HepG2 (cell line): ENCODE results near the gene DCAF8. TPM values are rescaled to one million over a fixed set of nuclear protein-coding genes. Genes with fewer than 3 reads are reported as not detected.

Experiments
- GFI1 ChIP-seq: sonication (generic); formaldehyde crosslinking; IDR thresholded peaks from 2 replicates; pipeline ENCODE4 v1.5.0; 2020; ENCODE audit warnings: missing genetic modification reagents, mild to moderate bottlenecking, borderline replicate concordance
- PBX3 ChIP-seq: sonication (generic); formaldehyde crosslinking; IDR thresholded peaks from 2 replicates; pipeline ENCODE4 v1.8.1; 2023; ENCODE audit warnings: missing genetic modification reagents, inconsistent platforms, borderline replicate concordance
- TBL1XR1 ChIP-seq: fragments of 150-350 bp; IDR thresholded peaks from 2 replicates; pipeline ENCODE4 v1.6.1; 2014; ENCODE audit warnings: borderline replicate concordance, low read length; ENCODE audit not compliant: partially characterized antibody
- ZBTB20 ChIP-seq: sonication (generic); formaldehyde crosslinking; IDR thresholded peaks from 2 replicates; pipeline ENCODE4 v1.8.1; 2023; ENCODE audit warnings: missing genetic modification reagents, low read depth, mild to moderate bottlenecking, borderline replicate concordance
- ZFY ChIP-seq: sonication (generic); formaldehyde crosslinking; IDR thresholded peaks from 2 replicates; pipeline ENCODE4 v1.4.0; 2020; ENCODE audit warnings: missing genetic modification reagents
- ZNF562 ChIP-seq: sonication (generic); formaldehyde crosslinking; IDR thresholded peaks from 2 replicates; pipeline ENCODE4 v1.8.0; 2022; ENCODE audit warnings: missing genetic modification reagents, borderline replicate concordance
- polyA plus RNA-seq, 8 experiments: library from polyadenylated mRNA; depleted of rRNA in 3 of 8; stranded (reverse) in 7 of 8; unstranded in 1 of 8; fragments of >200 nt; fragmentation: Illumina TruSeq in 4 of 8; extraction: Trizol in 4 of 8; gene quantifications; 2 replicates each; pipeline versions ENCODE4 v1.2.1 to v1.2.3, GENCODE V29; 2011 to 2016; ENCODE audit warnings: low read depth in 4 of 8, missing spikeins in 1 of 8, mixed read lengths in 1 of 8; ENCODE audit not compliant: insufficient read depth in 1 of 8
- total RNA-seq, 5 experiments: library from RNA; depleted of rRNA; stranded (reverse); fragments of >200 nt; fragmentation: Illumina TruSeq; extraction: Trizol; gene quantifications; 2 replicates each; pipeline ENCODE4 v1.2.3, GENCODE V29; 2016; ENCODE audit warnings: low read depth in 1 of 5
- TF ChIP-seq, protein P1 (sequence below): sonication (generic); formaldehyde crosslinking; IDR thresholded peaks from 2 replicates; pipeline ENCODE4; 2020; ENCODE audit warnings: missing genetic modification reagents, mild to moderate bottlenecking, borderline replicate concordance
- TF ChIP-seq, protein P2 (sequence below): IDR thresholded peaks from 2 replicates; pipeline ENCODE4 v1.4.0; 2020; ENCODE audit warnings: mild to moderate bottlenecking, missing genetic modification reagents
- TF ChIP-seq, protein P3 (sequence below): sonication (generic); formaldehyde crosslinking; IDR thresholded peaks from 2 replicates; pipeline ENCODE4 v1.4.0; 2020; ENCODE audit warnings: missing genetic modification reagents
- TF ChIP-seq, protein P4 (sequence below), 2 experiments: sonication (generic) in 1 of 2; formaldehyde crosslinking in 1 of 2; IDR thresholded peaks; 2 replicates each; pipeline versions ENCODE4 v1.5.1 to v1.6.1; 2011 to 2020; ENCODE audit warnings: borderline replicate concordance in 1 of 2, low read depth in 1 of 2, low read length in 1 of 2, mild to moderate bottlenecking in 1 of 2, missing genetic modification reagents in 1 of 2, moderate library complexity in 1 of 2

DCAF8 gene
- total and polyA plus RNA-seq, 2 of the 13 experiments (the other 11 are each of a cell fraction or from before 2014, with no cell fraction given) = 73.4 to 79.8 TPM

DNA sequence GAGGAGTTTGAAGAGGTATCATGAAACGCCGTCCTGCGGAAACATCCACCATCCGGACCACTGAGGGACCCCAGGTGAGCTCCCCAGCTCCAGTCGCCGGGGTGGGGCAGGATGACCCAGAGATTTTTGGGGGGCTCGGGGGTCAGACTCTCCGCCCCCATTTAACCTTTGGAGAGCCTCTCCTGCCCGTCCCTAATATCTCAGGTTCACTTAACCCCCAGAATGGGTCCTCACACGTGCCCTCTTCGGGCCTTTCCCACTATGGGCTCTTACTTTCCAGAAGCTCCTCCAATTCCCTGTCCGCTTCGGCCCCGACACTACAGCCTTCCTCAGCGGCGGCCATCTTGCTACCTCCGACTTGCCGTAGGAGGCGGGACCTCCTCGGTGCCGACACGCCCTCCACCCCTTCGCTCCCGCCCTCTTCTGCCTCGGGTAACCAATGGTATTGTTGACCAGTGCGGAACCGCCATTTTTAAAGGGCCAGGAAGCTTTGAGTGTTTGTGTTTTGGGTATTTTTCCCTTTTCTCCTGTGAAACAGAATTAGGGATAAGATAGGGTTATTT, 22.5 kb upstream of the DCAF8 start, which contains the start of gene PEX19 (continued):
- TF ChIP-seq ZBTB20 (CRISPR knock-in tag) (0 out of 2 replicates have a peak, but pooled peaks have one; percentile 21), GFI1 (CRISPR knock-in tag) (no peak), ZFY (CRISPR knock-in tag) (peak; percentile 47; the same call in 1 of the 2 replicates), PBX3 (no peak), TBL1XR1 (peak; percentile 6), ZNF562 (CRISPR knock-in tag) (no peak)
- TF ChIP-seq, protein P1, sequence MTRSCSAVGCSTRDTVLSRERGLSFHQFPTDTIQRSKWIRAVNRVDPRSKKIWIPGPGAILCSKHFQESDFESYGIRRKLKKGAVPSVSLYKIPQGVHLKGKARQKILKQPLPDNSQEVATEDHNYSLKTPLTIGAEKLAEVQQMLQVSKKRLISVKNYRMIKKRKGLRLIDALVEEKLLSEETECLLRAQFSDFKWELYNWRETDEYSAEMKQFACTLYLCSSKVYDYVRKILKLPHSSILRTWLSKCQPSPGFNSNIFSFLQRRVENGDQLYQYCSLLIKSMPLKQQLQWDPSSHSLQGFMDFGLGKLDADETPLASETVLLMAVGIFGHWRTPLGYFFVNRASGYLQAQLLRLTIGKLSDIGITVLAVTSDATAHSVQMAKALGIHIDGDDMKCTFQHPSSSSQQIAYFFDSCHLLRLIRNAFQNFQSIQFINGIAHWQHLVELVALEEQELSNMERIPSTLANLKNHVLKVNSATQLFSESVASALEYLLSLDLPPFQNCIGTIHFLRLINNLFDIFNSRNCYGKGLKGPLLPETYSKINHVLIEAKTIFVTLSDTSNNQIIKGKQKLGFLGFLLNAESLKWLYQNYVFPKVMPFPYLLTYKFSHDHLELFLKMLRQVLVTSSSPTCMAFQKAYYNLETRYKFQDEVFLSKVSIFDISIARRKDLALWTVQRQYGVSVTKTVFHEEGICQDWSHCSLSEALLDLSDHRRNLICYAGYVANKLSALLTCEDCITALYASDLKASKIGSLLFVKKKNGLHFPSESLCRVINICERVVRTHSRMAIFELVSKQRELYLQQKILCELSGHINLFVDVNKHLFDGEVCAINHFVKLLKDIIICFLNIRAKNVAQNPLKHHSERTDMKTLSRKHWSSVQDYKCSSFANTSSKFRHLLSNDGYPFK (CRISPR knock-in tag) = peak; percentile 79; the same call in 1 of the 2 replicates
- TF ChIP-seq, protein P2, sequence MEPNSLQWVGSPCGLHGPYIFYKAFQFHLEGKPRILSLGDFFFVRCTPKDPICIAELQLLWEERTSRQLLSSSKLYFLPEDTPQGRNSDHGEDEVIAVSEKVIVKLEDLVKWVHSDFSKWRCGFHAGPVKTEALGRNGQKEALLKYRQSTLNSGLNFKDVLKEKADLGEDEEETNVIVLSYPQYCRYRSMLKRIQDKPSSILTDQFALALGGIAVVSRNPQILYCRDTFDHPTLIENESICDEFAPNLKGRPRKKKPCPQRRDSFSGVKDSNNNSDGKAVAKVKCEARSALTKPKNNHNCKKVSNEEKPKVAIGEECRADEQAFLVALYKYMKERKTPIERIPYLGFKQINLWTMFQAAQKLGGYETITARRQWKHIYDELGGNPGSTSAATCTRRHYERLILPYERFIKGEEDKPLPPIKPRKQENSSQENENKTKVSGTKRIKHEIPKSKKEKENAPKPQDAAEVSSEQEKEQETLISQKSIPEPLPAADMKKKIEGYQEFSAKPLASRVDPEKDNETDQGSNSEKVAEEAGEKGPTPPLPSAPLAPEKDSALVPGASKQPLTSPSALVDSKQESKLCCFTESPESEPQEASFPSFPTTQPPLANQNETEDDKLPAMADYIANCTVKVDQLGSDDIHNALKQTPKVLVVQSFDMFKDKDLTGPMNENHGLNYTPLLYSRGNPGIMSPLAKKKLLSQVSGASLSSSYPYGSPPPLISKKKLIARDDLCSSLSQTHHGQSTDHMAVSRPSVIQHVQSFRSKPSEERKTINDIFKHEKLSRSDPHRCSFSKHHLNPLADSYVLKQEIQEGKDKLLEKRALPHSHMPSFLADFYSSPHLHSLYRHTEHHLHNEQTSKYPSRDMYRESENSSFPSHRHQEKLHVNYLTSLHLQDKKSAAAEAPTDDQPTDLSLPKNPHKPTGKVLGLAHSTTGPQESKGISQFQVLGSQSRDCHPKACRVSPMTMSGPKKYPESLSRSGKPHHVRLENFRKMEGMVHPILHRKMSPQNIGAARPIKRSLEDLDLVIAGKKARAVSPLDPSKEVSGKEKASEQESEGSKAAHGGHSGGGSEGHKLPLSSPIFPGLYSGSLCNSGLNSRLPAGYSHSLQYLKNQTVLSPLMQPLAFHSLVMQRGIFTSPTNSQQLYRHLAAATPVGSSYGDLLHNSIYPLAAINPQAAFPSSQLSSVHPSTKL (CRISPR knock-in tag) = peak; percentile 25; the same call in 1 of the 2 replicates
- TF ChIP-seq, protein P3, sequence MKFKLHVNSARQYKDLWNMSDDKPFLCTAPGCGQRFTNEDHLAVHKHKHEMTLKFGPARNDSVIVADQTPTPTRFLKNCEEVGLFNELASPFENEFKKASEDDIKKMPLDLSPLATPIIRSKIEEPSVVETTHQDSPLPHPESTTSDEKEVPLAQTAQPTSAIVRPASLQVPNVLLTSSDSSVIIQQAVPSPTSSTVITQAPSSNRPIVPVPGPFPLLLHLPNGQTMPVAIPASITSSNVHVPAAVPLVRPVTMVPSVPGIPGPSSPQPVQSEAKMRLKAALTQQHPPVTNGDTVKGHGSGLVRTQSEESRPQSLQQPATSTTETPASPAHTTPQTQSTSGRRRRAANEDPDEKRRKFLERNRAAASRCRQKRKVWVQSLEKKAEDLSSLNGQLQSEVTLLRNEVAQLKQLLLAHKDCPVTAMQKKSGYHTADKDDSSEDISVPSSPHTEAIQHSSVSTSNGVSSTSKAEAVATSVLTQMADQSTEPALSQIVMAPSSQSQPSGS (CRISPR knock-in tag) = peak; percentile 52; the same call in 1 of the 2 replicates
- TF ChIP-seq, protein P4, sequence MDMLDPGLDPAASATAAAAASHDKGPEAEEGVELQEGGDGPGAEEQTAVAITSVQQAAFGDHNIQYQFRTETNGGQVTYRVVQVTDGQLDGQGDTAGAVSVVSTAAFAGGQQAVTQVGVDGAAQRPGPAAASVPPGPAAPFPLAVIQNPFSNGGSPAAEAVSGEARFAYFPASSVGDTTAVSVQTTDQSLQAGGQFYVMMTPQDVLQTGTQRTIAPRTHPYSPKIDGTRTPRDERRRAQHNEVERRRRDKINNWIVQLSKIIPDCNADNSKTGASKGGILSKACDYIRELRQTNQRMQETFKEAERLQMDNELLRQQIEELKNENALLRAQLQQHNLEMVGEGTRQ (IDR thresholded peaks at IDR 0.05; ENCODE audit: low read depth, low read length) = no peak
- TF ChIP-seq, protein P4 (CRISPR knock-in tag; IDR thresholded peaks at IDR 0.05; ENCODE audit: borderline replicate concordance) = no peak
